AG04450 (cell line): ENCODE data around the gene C2orf68. TPM values are rescaled to one million over a fixed set of nuclear protein-coding genes. Genes with fewer than 3 reads are reported as not detected.

Experiments
- CTCF ChIA-PET: fragments of 300-600, 350-600 bp; formaldehyde crosslinking; extraction: SDS; loops from one replicate; lab custom pipeline; 2022; ENCODE audit warnings: antibody characterized with exemption, inconsistent platforms; lab: Charles Lee
- POLR2A ChIA-PET: fragments of 350-600 bp; formaldehyde crosslinking; extraction: SDS; loops from one replicate; lab custom pipeline; 2021; ENCODE audit warnings: antibody characterized with exemption, inconsistent platforms; lab: Yijun Ruan, JAX
- DNase-seq: peaks from one replicate; pipeline ENCODE4 v3.0.0-alpha.2; 2011; ENCODE audit warnings: low read depth, low spot score
- H3K27ac ChIP-seq: one replicate; pipeline ENCODE4 v1.5.1; 2012; ENCODE audit warnings: low read depth, low read length, control low read depth
- H3K27me3 ChIP-seq: one replicate; pipeline ENCODE4 v1.6.0; 2012; ENCODE audit warnings: low read length; ENCODE audit not compliant: control insufficient read depth, insufficient read depth
- H3K4me3 ChIP-seq: 2 replicates; pipeline ENCODE4 v1.5.1; 2011; ENCODE audit warnings: mild to moderate bottlenecking, low read depth, low read length, control low read depth
- H3K9me3 ChIP-seq: 2 replicates; pipeline ENCODE4 v1.5.1; 2012; ENCODE audit warnings: low read length; ENCODE audit not compliant: control insufficient read depth, insufficient read depth
- polyA plus RNA-seq: library from polyadenylated mRNA; depleted of rRNA; stranded (reverse); fragments of >200 nt; gene quantifications from 2 replicates; pipeline ENCODE4 v1.2.3, GENCODE V29; 2011
- TF ChIP-seq, protein P1 (sequence below): IDR thresholded peaks from 2 replicates; pipeline ENCODE4 v1.5.1; 2011; ENCODE audit warnings: low read depth, low read length, control low read depth, inconsistent platforms

Gene C2orf68
- polyA plus RNA-seq, 1 experiment, result 17.8 TPM

DNA sequence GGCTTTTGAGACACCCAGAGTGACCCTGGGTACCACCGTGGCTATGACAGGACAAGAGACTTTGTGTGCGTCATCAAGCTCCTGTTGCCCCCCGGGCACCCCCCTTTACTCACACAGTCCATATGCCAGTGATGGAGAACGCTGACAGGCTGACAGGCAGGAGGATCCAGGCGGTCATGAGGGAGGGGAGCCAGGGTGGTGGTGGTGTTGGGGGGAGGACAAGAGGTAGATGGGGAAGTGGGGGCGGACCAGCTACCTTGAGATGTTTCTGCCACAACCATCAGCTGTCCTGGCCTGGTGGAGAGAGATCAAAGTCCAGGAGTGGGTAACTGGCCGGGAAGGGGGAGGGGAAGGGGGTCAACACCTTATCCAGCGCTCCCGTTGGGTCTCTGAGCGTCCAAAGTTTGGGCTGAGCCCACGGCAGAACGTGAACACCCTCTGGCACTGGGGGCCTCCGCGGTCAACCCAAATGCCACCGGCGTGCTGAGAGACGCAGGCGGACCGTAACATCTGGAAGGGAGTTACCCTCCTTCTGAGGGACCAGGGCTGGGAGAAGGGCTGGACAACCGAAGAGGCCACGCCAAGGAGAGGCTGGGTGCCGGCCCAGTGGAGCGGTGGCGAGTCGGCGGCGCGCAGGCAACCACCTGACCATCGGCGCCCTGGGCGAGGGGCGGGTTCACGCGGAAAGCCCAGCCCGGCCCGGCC, 9.9 kb downstream of the C2orf68 start:
- TF ChIP-seq, protein P1, sequence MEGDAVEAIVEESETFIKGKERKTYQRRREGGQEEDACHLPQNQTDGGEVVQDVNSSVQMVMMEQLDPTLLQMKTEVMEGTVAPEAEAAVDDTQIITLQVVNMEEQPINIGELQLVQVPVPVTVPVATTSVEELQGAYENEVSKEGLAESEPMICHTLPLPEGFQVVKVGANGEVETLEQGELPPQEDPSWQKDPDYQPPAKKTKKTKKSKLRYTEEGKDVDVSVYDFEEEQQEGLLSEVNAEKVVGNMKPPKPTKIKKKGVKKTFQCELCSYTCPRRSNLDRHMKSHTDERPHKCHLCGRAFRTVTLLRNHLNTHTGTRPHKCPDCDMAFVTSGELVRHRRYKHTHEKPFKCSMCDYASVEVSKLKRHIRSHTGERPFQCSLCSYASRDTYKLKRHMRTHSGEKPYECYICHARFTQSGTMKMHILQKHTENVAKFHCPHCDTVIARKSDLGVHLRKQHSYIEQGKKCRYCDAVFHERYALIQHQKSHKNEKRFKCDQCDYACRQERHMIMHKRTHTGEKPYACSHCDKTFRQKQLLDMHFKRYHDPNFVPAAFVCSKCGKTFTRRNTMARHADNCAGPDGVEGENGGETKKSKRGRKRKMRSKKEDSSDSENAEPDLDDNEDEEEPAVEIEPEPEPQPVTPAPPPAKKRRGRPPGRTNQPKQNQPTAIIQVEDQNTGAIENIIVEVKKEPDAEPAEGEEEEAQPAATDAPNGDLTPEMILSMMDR, result no peak
- ChIA-PET CTCF (interaction anchor here (0.8 to 1.4 kb wide), 2 partner anchors 26 to 35 kb away, joined by 4 read pairs; no protein-coding TSS in a partner anchor), POLR2A (interaction anchor here (0.6 to 2.0 kb wide), 5 partner anchors 10 to 63 kb away, joined by 3 to 10 read pairs (median 3); partner anchors contain the start of genes C2orf68, MAT2A and USP39)
- no peaks in the 10 kb centered on the region; the same call in 1 of the 2 replicates for H3K9me3 ChIP-seq
- peak overlapping the region; percentile 31 for H3K27ac ChIP-seq
- H3K27me3 ChIP-seq, result no peaks in the 10 kb centered on the region
- peak overlapping the region; percentile 96 for H3K4me3 ChIP-seq
- no peak for DNase-seq

DNA sequence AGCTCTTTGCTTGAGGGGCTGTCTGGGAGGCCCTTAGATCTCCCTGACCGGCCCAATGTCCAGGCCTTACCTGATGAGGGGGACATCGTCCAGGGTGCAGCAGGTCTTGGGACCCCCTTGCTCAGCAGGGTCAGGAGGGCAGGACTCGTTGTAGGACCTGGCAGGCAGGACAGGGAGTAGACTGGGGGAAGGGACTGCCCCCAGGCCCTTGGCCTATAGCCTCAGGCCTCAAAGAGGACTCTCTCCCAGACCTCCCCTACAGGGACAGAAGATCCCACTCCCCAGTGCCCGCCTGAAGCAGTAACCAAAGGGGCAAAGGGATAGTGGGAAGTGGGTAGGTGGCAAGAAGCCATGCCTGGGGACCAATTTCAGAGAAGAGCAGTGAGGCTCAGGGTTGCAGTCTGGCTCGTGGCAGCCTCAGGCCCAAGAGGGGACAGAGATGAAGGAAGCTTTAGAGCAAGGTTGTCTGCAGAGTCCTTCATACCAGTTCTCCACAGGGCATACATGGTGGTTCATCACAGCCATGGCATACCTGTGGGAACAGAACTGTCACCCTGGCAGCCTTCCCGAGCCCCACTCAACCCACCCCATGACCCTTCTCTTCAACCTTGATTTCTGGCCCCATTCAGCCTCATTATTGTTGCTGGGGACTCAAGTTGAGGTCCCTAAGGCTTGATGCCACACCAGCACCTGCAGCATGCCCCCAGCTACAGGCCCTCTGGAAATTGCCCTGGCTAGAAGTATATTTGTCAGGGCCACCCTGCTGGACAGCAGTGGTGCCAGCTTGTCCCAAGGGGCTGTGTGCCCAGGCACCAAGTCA, 10.7 kb downstream of the C2orf68 start:
- Histone ChIP-seq H3K27ac (no peak overlapping the region), H3K27me3 (no peaks in the 10 kb centered on the region), H3K9me3 (no peaks in the 10 kb centered on the region; the same call in 1 of the 2 replicates), H3K4me3 (peak overlapping the region; percentile 96)
- ChIA-PET CTCF (interaction anchor here (1.4 kb wide), 1 partner anchor 36 kb away, joined by 4 read pairs; no protein-coding TSS in a partner anchor), POLR2A (interaction anchor here (0.6 to 2.0 kb wide), 3 partner anchors 10 to 62 kb away, joined by 3 to 10 read pairs (median 3); partner anchors contain the start of gene MAT2A)
- TF ChIP-seq, protein P1, result no peak
- no peak for DNase-seq

DNA sequence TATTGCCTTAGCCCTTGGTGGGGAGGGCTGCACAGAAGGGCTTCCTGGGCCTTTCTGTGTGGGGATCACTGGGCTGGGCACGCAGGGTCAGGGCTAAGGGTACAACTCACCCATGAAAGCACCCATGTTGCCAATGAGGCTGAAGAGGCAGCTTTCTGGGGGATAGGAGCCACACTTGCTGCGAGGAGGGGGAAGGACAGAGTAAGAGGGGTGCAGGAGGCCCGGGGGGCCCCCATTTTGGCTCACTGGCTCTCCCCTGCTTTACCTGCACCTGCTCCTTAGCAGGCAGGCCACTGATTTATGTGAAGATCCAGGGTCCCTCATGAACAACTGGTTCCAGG, 11.7 kb downstream of the C2orf68 start:
- ChIA-PET CTCF (interaction anchor here (0.9 to 1.4 kb wide), 2 partner anchors 37 to 48 kb away, joined by 3 to 4 read pairs; no protein-coding TSS in a partner anchor), POLR2A (interaction anchor here (1.5 kb wide), 1 partner anchor 9 kb away, joined by 3 read pairs; no protein-coding TSS in a partner anchor)
- TF ChIP-seq, protein P1, result no peak
- no peak overlapping the region for H3K4me3 ChIP-seq
- H3K27me3 ChIP-seq, result no peaks in the 10 kb centered on the region
- no peak for DNase-seq
- H3K9me3 ChIP-seq, result no peaks in the 10 kb centered on the region; the same call in 1 of the 2 replicates
- no peak overlapping the region for H3K27ac ChIP-seq

DNA sequence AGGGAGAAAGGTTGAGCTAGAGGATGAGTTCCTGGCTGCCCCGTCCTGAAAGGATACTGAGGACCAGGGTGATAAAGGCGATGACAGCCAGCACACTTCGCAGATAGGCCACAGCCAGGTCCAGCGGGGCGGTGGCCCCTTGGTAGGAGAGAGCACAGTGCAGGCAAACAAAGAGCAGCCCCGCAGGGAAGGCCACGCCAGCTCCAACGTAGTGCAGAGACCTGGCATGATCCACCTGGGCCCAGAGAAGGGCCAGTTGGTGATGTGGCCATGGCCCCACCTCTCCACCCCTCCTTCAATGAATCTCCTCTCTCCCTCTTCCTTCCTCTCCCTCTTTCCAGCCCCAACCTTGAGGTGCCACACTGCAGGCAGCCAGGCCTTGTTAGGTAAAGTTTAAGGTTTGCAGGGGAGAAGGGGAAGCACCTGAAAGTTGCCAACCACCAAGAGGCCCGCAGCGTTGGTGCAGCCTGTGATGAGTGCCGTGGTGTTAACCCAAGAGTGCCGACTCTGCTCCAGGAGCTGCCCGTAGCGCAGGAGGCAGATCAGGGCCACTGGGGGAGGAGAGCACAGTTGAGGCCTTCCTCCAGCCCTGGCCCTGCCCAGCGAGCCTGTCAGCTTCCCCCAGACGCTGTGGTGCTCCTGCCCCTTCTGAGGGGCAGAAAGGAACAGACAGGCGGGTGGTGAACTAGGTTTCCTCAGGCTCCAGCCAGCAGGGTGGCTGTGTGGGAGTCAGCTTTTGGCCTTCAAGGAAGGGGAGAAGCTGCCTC, 12.2 kb downstream of the C2orf68 start:
- TF ChIP-seq, protein P1, result no peak
- CTCF ChIA-PET, result interaction anchor here (0.9 kb wide), 1 partner anchor 47 kb away, joined by 3 read pairs; no protein-coding TSS in a partner anchor
- Histone ChIP-seq H3K27me3 (no peaks in the 10 kb centered on the region), H3K27ac (no peak overlapping the region), H3K9me3 (no peaks in the 10 kb centered on the region; the same call in 1 of the 2 replicates), H3K4me3 (no peak overlapping the region)
- DNase-seq, result no peak
- POLR2A ChIA-PET, result no interaction called here
